Measurements from ENCODE around the gene TRIM52.

DNA sequence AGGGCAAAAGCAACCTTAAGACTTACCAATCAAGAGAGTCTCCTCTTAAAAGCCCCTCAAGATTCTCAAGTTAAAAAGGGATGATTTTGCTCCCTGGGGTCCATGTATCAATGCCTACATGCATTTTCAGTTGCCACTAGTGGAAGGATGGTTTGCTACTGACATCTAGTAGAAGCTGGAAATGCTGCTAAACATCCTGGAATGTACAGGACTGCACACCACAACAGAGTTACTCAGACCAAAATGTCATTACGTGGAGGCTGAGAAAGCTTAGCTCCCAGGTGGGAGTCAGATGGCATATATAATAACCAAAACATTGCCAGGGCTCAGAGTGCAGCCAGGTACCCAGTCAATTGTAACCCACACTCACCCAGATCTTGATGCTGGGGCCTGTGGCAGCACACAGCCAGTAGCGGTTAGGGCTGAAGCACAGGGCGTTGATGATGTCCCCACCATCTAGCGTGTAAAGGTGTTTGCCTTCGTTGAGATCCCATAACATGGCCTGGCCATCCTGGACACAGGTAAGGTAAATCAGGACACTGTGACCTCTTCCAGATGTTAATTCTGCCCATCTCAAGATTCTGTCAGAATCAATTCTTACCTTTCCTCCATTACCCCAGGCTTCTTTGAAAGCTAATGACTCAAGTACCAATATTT lies 23.1 kb downstream of the TRIM52 start:
- TF ChIP-seq SP1 (IDR thresholded peaks at IDR 0.05) (no peak), BHLHE40 (IDR thresholded peaks at IDR 0.05; ENCODE audit: borderline replicate concordance) (no peak), FOXM1 (IDR thresholded peaks at IDR 0.05; ENCODE audit: borderline replicate concordance) (no peak), HDGF (IDR thresholded peaks at IDR 0.05; ENCODE audit: borderline replicate concordance) (no peak)
